Spleen (tissue), 11 donors: ENCODE data around the gene TMED4. TPM values are rescaled to one million over a fixed set of nuclear protein-coding genes. Genes with fewer than 3 reads are reported as not detected.
A peak's percentile ranks its signal among the peaks of the same experiment; 100 is the strongest.
"Not testable (repeated sequence)": the region's sequence is repeated elsewhere in the genome, so short reads cannot be mapped to it uniquely, and the experiment has no call there.

Experiments used
- DNase-seq: peaks from one replicate; pipeline ENCODE4 v3.0.0-alpha.2; 2020
- H3K27ac ChIP-seq, 8 donors: fragments of 200-600 bp; sonication (generic) in 7 of 8; 1 replicate in 4 of 8; 2 replicates in 4 of 8; pipeline versions ENCODE4 v1.5.0 to v1.8.0; 2016 to 2021; ENCODE audit warnings: inconsistent platforms in 4 of 8, mild to moderate bottlenecking in 4 of 8, moderate library complexity in 1 of 8
- H3K27me3 ChIP-seq, 7 donors: fragments of 200-600 bp; sonication (generic) in 6 of 7; replicated peaks in 1 of 7; 1 replicate in 4 of 7; 2 replicates in 3 of 7; pipeline versions ENCODE4 v1.5.0 to v1.8.0; 2016 to 2021; ENCODE audit warnings: inconsistent platforms in 3 of 7, mild to moderate bottlenecking in 1 of 7
- H3K36me3 ChIP-seq, 6 donors: fragments of 200-600 bp; sonication (generic) in 5 of 6; 1 replicate in 4 of 6; 2 replicates in 2 of 6; pipeline versions ENCODE4 v1.5.0 to v1.8.0; 2016 to 2021; ENCODE audit warnings: inconsistent platforms in 2 of 6
- H3K4me1 ChIP-seq, 6 donors: fragments of 200-600 bp; sonication (generic) in 5 of 6; 1 replicate in 3 of 6; 2 replicates in 3 of 6; pipeline versions ENCODE4 v1.5.0 to v1.8.0; 2016 to 2021; ENCODE audit warnings: inconsistent platforms in 3 of 6
- H3K4me3 ChIP-seq, 8 donors: fragments of 200-600 bp; sonication (generic) in 7 of 8; 1 replicate in 4 of 8; 2 replicates in 4 of 8; pipeline versions ENCODE4 v1.5.0 to v1.8.0; 2016 to 2021; ENCODE audit warnings: inconsistent platforms in 4 of 8, mild to moderate bottlenecking in 4 of 8, moderate library complexity in 2 of 8
- H3K9me3 ChIP-seq, 8 donors: fragments of 200-600 bp; sonication (generic) in 7 of 8; 1 replicate in 4 of 8; 2 replicates in 4 of 8; pipeline versions ENCODE4 v1.5.0 to v1.8.0; 2016 to 2021; ENCODE audit warnings: inconsistent platforms in 4 of 8
- CTCF ChIP-seq, 11 experiments: fragments of 200-600 bp in 7 of 11; fragments of 450-650 bp in 4 of 11; sonication (generic) in 4 of 11; IDR thresholded peaks in 8 of 11; conservative IDR thresholded peaks in 3 of 11; 1 replicate in 7 of 11; 2 replicates in 4 of 11; pipeline versions ENCODE4 v1.4.0 to v1.8.0; 2016 to 2021; ENCODE audit warnings: antibody characterized with exemption in 11 of 11, inconsistent platforms in 4 of 11, mild to moderate bottlenecking in 1 of 11
- POLR2A ChIP-seq, 3 donors: fragments of 450-650 bp; IDR thresholded peaks; one replicate each; pipeline ENCODE4 v1.5.1; 2017; ENCODE audit warnings: antibody characterized with exemption in 3 of 3, mild to moderate bottlenecking in 1 of 3
- POLR2AphosphoS5 ChIP-seq, 3 donors: sonication (generic); formaldehyde crosslinking; IDR thresholded peaks; one replicate each; pipeline ENCODE4 v1.5.1; 2017; ENCODE audit warnings: antibody characterized with exemption in 3 of 3
- WGBS, 5 donors: extraction: QIAGEN DNeasy Blood & Tissue Kit in 3 of 5; methylation state at CpG; one replicate each; pipeline versions ENCODE4 v1.1.5 to v1.1.7; 2013 to 2018; 5-methylcytosine and 5-hydroxymethylcytosine counted together
- intact Hi-C: fragments of 100-400 bp; cut with DNase I; formaldehyde crosslinking; loops from one replicate; pipeline ENCODE4 v1.15.0; 2023; ENCODE audit warnings: low total_unique reads
- polyA plus RNA-seq, 3 donors: library from polyadenylated mRNA; stranded (reverse); fragments of 200-250 nt; gene quantifications; one replicate each; pipeline ENCODE4 v1.2.1, GENCODE V29; 2013
- total RNA-seq, 7 donors: library from RNA; depleted of rRNA in 3 of 7; stranded (reverse); fragments of >200 nt in 3 of 7; fragmentation: NEBNext Ultra II Directional in 4 of 7; extraction: Animal tissue kit (Norgen Biotek cat#: 25700) in 4 of 7; gene quantifications; one replicate each; pipeline versions ENCODE4 v1.1.0 to v1.2.1, GENCODE V29; 2016 to 2021
- donor health status: healthy with polysubstance abuse.
- donor health status: DM: no; HTN: no; CAD: no; lungs with moderate emphysema.
- donor health status: DM: no; HTN: no; CAD: no.
- donor health status: Bipolar disorder and iron deficiency.
- donor health status: healthy.
- donor health status: DM: no; HTN: no; CAD: no.
- donor health status: DM: yes; HTN: yes; CAD: no.

Gene TMED4
- total and polyA plus RNA-seq, 10 donors = 26.1 to 105 (median 59.6) TPM

- intact Hi-C loops = loop anchor here (10.0 kb wide), 1 partner anchor 331 kb away; no protein-coding TSS in a partner anchor
- Histone ChIP-seq H3K4me1 (peaks cover 0 to 27% (median 9%) of the 10 kb centered on the region in 6 donors), H3K27ac (peak overlapping the region in 3 of 8 donors; percentile 34 to 57 (median 35)), H3K4me3 (no peak overlapping the region), H3K9me3 (no peaks in the 10 kb centered on the region), H3K36me3 (peaks cover 17 to 81% (median 75%) of the 10 kb centered on the region in 6 donors), H3K27me3 (no peaks in the 10 kb centered on the region)
- WGBS, 5 donors = 70 to 81% (median 74%) methylated on average over 13 to 16 of the region's 16 CpGs
- DNase-seq = peak; percentile 71
- no peak for TF ChIP-seq POLR2AphosphoS5 (IDR thresholded peaks at IDR 0.05)
- TF ChIP-seq CTCF (IDR thresholded peaks at IDR 0.05 in 8 of 11, conservative IDR thresholded peaks at IDR 0.05 in 3 of 11) = peak in 7 of 11 experiments; percentile 3 to 71 (median 49)
Measured at GRCh38 chr7:44565795-44566559, 16.1 kb downstream of the TMED4 start.

GRCh38 chr7:44565097-44565794, 16.8 kb downstream of the TMED4 start:
- intact Hi-C loops = loop anchor here (10.0 kb wide), 1 partner anchor 330 kb away; no protein-coding TSS in a partner anchor
- TF ChIP-seq CTCF (IDR thresholded peaks at IDR 0.05 in 8 of 11, conservative IDR thresholded peaks at IDR 0.05 in 3 of 11) (peak; percentile 84 to 99 (median 97)), POLR2A (IDR thresholded peaks at IDR 0.05) (no peak), POLR2AphosphoS5 (IDR thresholded peaks at IDR 0.05) (peak; percentile 60 to 82 (median 63))
- H3K9me3 ChIP-seq = no peaks in the 10 kb centered on the region
- H3K27ac ChIP-seq = peak overlapping the region in 2 of 8 donors; percentile 33 to 57
- peak; percentile 92 for DNase-seq
- no peaks in the 10 kb centered on the region for H3K27me3 ChIP-seq
- no peak overlapping the region for H3K4me3 ChIP-seq
- peaks cover 12 to 73% (median 68%) of the 10 kb centered on the region in 6 donors for H3K36me3 ChIP-seq
- 67 to 82% (median 69%) methylated on average over 9 to 13 of the region's 13 CpGs for WGBS, 5 donors
- peaks cover 0 to 25% (median 9%) of the 10 kb centered on the region in 6 donors for H3K4me1 ChIP-seq

GRCh38 chr7:44564606-44565005, 17.4 kb downstream of the TMED4 start:
- Histone ChIP-seq H3K9me3 (no peaks in the 10 kb centered on the region), H3K4me3 (no peak overlapping the region), H3K4me1 (peaks cover 0 to 21% (median 9%) of the 10 kb centered on the region in 6 donors), H3K27ac (no peak overlapping the region), H3K27me3 (no peaks in the 10 kb centered on the region), H3K36me3 (peaks cover 10 to 67% (median 61%) of the 10 kb centered on the region in 6 donors)
- no peak for TF ChIP-seq POLR2AphosphoS5 (IDR thresholded peaks at IDR 0.05)
- WGBS, 5 donors = 93 to 97% (median 94%) methylated on average over 2 of the region's 2 CpGs
- intact Hi-C loops = loop anchor here (10.0 kb wide), 1 partner anchor 330 kb away; no protein-coding TSS in a partner anchor
- peak; percentile 42 for DNase-seq

- Histone ChIP-seq H3K4me3 (no peak overlapping the region), H3K27me3 (no peaks in the 10 kb centered on the region), H3K4me1 (peaks cover 0 to 21% (median 9%) of the 10 kb centered on the region in 6 donors), H3K9me3 (no peaks in the 10 kb centered on the region), H3K36me3 (peaks cover 2 to 53% (median 47%) of the 10 kb centered on the region in 6 donors), H3K27ac (no peak overlapping the region)
- intact Hi-C loops = loop anchor here (10.0 kb wide), 1 partner anchor 328 kb away; no protein-coding TSS in a partner anchor
- TF ChIP-seq POLR2A (IDR thresholded peaks at IDR 0.05) = no peak
- TF ChIP-seq CTCF (IDR thresholded peaks at IDR 0.05 in 8 of 11, conservative IDR thresholded peaks at IDR 0.05 in 3 of 11) = no peak
- TF ChIP-seq POLR2AphosphoS5 (IDR thresholded peaks at IDR 0.05) = peak in 2 of 3 donors; percentile 31 to 53
- peak; percentile 64 for DNase-seq
- 76 to 95% (median 79%) methylated on average over 3 of the region's 3 CpGs for WGBS, 5 donors
Measured at GRCh38 chr7:44563171-44563679, 18.8 kb downstream of the TMED4 start.

- H3K4me1 ChIP-seq = peaks cover 0 to 21% (median 9%) of the 10 kb centered on the region in 6 donors
- WGBS, 5 donors = 89 to 94% (median 91%) methylated on average over 8 of the region's 8 CpGs
- H3K4me3 ChIP-seq, H3K9me3 ChIP-seq, H3K27me3 ChIP-seq, DNase-seq, H3K27ac ChIP-seq: not testable (repeated sequence)
- H3K36me3 ChIP-seq = peaks cover 0 to 47% (median 41%) of the 10 kb centered on the region in 6 donors
- intact Hi-C loops = loop anchor here (10.0 kb wide), 1 partner anchor 328 kb away; no protein-coding TSS in a partner anchor
Measured at GRCh38 chr7:44562622-44562962, 19.4 kb downstream of the TMED4 start.
